Kidney epithelial cell (primary cell): ENCODE results near the gene SFTPB. TPM values are rescaled to one million over a fixed set of nuclear protein-coding genes. Genes with fewer than 3 reads are reported as not detected.
A peak's percentile ranks its signal among the peaks of the same experiment; 100 is the strongest.

ENCODE experiments used
- DNase-seq: peaks from one replicate; pipeline ENCODE4 v3.0.0-alpha.2; 2010; ENCODE audit warnings: low read depth
- H3K27me3 ChIP-seq: 2 replicates; pipeline ENCODE4 v1.6.0; 2011; ENCODE audit warnings: low read length; ENCODE audit not compliant: control insufficient read depth, insufficient read depth
- H3K36me3 ChIP-seq: 2 replicates; pipeline ENCODE4 v1.5.1; 2011; ENCODE audit warnings: low read length; ENCODE audit not compliant: control insufficient read depth, insufficient read depth
- H3K4me3 ChIP-seq: 2 replicates; pipeline ENCODE4 v1.5.1; 2011; ENCODE audit warnings: low read depth, mild to moderate bottlenecking, control low read depth, low read length
- total RNA-seq: library from RNA; depleted of rRNA; stranded (reverse); fragments of >200 nt; gene quantifications from 2 replicates; pipeline ENCODE4 v1.2.3, GENCODE V29; 2015
- TF ChIP-seq, protein P1 (sequence below): IDR thresholded peaks from 2 replicates; pipeline ENCODE4 v1.5.1; 2011; ENCODE audit warnings: mild to moderate bottlenecking, moderate library complexity, low read length, control low read depth, inconsistent platforms; ENCODE audit not compliant: insufficient read depth, poor library complexity, severe bottlenecking

Gene SFTPB
- total RNA-seq, 1 donor from 2014 or later = not detected

DNA sequence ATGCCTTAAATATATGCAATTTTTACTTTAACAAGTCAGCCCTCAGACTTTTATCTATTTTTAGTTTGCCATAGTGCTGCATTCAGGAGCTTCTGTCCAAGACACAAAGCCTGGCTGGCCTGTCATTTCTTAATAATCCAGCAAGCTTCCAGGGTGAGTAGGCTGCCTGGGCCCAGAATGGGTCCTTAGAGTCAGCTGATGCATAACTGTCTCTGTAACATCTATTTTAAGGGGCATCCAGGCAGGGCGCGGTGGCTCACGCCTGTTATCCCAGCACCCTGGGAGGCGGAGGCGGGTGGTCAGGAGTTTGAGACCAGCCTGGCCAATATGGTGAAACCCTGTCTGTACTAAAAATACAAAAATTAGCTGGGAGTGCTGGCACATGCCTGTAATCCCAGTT, 14.4 kb upstream of the SFTPB start:
- TF ChIP-seq, protein P1, sequence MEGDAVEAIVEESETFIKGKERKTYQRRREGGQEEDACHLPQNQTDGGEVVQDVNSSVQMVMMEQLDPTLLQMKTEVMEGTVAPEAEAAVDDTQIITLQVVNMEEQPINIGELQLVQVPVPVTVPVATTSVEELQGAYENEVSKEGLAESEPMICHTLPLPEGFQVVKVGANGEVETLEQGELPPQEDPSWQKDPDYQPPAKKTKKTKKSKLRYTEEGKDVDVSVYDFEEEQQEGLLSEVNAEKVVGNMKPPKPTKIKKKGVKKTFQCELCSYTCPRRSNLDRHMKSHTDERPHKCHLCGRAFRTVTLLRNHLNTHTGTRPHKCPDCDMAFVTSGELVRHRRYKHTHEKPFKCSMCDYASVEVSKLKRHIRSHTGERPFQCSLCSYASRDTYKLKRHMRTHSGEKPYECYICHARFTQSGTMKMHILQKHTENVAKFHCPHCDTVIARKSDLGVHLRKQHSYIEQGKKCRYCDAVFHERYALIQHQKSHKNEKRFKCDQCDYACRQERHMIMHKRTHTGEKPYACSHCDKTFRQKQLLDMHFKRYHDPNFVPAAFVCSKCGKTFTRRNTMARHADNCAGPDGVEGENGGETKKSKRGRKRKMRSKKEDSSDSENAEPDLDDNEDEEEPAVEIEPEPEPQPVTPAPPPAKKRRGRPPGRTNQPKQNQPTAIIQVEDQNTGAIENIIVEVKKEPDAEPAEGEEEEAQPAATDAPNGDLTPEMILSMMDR = no peak
- Histone ChIP-seq H3K4me3 (no peak overlapping the region), H3K36me3 (no peaks in the 10 kb centered on the region), H3K27me3 (no peaks in the 10 kb centered on the region)
- no peak for DNase-seq

DNA sequence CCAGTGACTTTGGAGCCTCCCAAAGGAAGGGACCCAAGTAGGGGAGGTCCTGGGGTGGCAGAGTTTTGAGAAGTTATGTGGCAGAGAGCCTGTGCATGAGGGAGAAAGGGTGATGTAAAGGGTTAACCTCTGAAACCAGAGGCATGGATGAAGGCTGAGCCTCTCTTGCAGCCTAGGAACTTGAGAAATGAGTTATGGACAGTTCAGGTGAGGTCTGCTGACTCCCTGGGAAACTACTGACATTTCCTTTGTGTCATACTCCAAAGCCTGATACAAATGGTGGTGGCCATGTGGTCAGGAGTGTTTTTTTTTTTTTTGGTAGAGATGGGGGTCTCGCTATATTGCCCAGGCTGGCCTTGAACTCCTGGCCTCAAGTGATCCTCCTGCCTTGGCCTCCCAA, 13.8 kb upstream of the SFTPB start:
- no peak for DNase-seq
- no peaks in the 10 kb centered on the region for H3K36me3 ChIP-seq
- no peaks in the 10 kb centered on the region for H3K27me3 ChIP-seq
- TF ChIP-seq, protein P1 = no peak
- no peak overlapping the region for H3K4me3 ChIP-seq

DNA sequence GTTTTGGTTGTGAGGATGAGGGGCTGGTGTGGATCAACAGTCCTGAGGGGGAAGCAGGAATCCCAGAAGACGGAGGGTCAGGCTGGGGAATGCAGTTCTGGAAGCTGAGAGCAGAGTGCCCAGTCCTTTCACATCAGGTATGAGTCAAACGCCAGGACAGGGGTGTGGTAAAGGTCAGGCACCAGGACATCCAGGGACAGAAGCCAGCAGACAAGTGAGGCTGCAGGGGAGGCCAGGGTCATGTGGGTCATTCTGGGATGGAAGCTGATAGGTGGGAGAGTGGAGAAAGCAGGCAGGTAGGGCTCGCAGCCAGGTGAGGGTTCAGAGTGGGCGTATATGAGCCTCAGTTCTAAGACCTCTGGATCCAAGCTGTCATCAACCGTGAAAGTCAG, 13.4 kb upstream of the SFTPB start:
- H3K27me3 ChIP-seq = no peaks in the 10 kb centered on the region
- TF ChIP-seq, protein P1 = no peak
- H3K36me3 ChIP-seq = no peaks in the 10 kb centered on the region
- no peak for DNase-seq
- no peak overlapping the region for H3K4me3 ChIP-seq

DNA sequence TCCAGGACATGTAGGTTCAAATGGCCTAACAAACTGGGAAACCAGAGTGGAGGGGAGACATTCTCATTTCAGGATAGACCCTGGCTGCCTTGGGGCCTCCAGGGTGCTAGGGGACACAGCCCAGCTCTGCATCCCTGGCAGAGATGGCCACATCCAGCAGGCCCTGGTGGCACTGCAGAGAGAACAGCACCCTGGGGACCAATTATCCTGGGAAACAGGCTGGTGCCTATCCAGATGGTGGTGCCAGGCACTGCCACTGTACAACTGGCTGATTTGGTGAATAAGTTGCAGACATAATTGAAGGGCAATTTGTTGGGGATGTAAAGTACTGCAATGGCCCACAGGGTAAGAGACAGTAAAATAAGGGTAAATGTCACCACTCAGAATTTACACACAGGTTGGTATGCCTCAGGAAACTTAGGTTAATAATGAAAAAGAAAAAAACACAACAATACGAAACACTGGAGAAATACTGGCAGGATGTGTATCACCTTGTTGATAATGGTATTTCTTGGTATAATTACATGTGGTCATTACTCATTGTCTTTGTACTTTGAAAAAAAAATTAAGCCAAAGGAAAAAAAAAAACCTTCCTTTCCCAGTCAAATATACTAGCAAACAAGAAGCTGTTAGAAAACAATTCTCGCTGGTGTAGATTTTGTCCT, 12.8 kb upstream of the SFTPB start:
- no peak for DNase-seq
- Histone ChIP-seq H3K36me3 (no peaks in the 10 kb centered on the region), H3K4me3 (no peak overlapping the region), H3K27me3 (no peaks in the 10 kb centered on the region)
- TF ChIP-seq, protein P1 = no peak

DNA sequence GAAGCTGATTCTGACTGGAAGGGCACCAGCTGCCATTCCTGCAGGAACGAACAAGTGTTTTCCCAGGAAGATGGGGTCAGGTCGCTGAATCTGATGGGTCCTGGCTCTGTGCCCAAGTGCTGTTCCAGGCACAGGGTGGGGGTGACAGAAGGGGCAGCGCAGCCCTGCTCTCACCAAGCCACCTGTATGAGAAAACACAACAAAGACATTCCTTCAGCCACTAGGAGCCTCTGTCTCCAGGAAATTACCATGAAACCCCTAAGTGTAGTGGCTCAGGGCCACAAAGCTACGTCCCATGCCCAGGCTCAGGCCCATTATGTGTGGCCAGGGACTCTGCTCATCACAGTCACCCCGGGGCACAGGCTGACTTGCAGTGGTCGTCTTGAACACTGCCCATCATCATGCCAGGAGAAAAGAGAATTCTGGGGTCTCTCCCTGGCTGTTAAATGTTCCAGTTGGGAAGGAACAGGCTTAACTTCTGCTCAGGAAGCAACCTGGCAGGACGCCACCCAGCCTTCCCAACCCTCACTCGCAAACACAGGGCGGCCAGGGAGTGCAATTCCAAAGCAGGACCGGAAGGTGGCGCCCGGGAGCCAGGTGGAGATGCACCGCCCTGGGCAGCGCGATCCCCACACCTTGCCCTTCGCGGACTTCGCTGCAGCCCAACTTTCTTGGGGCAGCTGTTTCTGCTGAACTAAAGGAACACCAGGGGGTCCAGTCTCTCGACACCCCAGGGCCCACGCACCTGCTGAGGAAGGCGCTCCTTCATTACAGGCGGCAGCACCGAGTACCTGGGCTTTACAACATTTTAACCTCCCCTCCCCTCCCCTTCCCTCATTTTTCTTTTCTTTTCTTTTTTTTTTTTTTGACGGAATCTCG, 11.0 kb upstream of the SFTPB start:
- TF ChIP-seq, protein P1 = peak; percentile 99
- no peak overlapping the region for H3K4me3 ChIP-seq
- DNase-seq = no peak

More for the DNA sequence above, 11.0 kb upstream of the SFTPB start:
- Histone ChIP-seq H3K36me3 (no peaks in the 10 kb centered on the region), H3K27me3 (peaks cover 6% of the 10 kb centered on the region)
